KOPT-K1 (cell line): ENCODE measurements around the gene SDCBP2.

Source experiments
- H3K27ac ChIP-seq: fragments of 200-600 bp; sonication (generic); 2 replicates; pipeline ENCODE4 v1.5.1; 2016; ENCODE audit warnings: antibody characterized with exemption, mild to moderate bottlenecking, low read depth, low read length; ENCODE audit not compliant: poor library complexity, severe bottlenecking
- H3K36me3 ChIP-seq: fragments of 200-600 bp; sonication (generic); 2 replicates; pipeline ENCODE4 v1.5.1; 2017; ENCODE audit warnings: antibody characterized with exemption, mild to moderate bottlenecking, low read length, moderate library complexity; ENCODE audit not compliant: insufficient read depth
- H3K9me3 ChIP-seq: fragments of 200-600 bp; sonication (generic); 2 replicates; pipeline ENCODE4 v1.5.1; 2017; ENCODE audit warnings: antibody characterized with exemption, low read length, mild to moderate bottlenecking; ENCODE audit not compliant: insufficient read depth, poor library complexity, severe bottlenecking

SDCBP2 gene

DNA sequence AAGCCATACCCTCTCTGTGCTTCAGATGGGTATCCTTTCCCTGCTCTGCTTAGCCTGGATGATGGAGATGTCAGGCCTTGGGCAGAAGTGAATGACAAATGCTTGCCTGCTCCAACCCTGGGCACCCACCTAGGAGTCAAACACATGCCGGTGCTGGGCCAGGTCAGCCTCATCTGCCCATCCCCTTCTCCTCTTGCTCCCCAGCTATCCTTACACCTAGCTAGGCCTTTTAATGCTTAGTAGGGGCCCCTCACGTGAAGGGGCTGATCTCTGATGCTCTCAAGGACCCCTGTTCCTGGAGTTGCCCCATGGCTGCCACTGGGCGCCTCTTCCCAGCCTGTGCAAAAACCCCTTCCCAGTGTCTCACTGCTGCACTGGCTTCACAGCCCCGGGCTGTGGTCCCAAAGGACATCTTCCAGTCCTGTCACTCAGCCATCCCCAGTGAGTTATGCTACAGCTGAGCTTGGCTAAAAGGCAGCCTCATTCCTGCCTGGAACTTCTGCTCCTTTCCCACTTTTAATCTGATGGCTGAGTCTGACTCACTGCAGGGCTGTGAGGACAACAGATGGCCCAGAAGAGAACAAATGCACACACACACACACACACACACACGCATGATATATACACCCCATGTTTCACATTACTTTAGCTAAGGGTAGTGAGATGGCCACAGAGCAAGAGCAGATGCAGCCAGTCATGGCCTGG lies 12.8 kb upstream of the SDCBP2 start:
- Histone ChIP-seq H3K27ac (no peak overlapping the region), H3K9me3 (peaks cover under 1% of the 10 kb centered on the region), H3K36me3 (0 out of 2 replicates have a peak, but pooled peaks cover 5% of the 10 kb centered on the region)

- Histone ChIP-seq H3K27ac (no peak overlapping the region), H3K9me3 (no peaks in the 10 kb centered on the region), H3K36me3 (peaks cover 5% of the 10 kb centered on the region; the same call in 1 of the 2 replicates)
Observed at GRCh38 chr20:1338801-1339200, 9.9 kb upstream of the SDCBP2 start.

GRCh38 chr20:1338096-1338495 lies 9.2 kb upstream of the SDCBP2 start:
- Histone ChIP-seq H3K9me3 (no peaks in the 10 kb centered on the region), H3K27ac (no peak overlapping the region), H3K36me3 (peaks cover 9% of the 10 kb centered on the region; the same call in 1 of the 2 replicates)

DNA sequence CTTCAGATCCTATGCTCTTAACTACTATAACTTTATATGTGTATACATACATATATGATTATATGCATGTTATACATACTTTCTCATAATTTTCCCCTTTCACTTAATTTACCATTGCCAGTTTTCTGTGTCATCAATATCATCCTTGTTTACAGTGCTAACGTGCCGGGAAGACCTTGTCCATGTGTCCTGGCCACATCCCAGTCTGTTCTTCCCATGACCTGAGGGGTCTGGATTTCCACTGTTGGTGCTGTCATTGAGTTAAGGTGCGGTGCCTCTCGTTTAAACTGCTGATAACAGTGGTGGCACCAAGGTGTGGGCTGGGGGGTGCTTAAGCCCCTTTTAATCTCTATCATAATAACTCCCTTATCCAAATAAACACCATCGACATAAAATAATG lies 8.5 kb upstream of the SDCBP2 start:
- Histone ChIP-seq H3K36me3 (peaks cover 15% of the 10 kb centered on the region), H3K9me3 (no peaks in the 10 kb centered on the region), H3K27ac (no peak overlapping the region)

DNA sequence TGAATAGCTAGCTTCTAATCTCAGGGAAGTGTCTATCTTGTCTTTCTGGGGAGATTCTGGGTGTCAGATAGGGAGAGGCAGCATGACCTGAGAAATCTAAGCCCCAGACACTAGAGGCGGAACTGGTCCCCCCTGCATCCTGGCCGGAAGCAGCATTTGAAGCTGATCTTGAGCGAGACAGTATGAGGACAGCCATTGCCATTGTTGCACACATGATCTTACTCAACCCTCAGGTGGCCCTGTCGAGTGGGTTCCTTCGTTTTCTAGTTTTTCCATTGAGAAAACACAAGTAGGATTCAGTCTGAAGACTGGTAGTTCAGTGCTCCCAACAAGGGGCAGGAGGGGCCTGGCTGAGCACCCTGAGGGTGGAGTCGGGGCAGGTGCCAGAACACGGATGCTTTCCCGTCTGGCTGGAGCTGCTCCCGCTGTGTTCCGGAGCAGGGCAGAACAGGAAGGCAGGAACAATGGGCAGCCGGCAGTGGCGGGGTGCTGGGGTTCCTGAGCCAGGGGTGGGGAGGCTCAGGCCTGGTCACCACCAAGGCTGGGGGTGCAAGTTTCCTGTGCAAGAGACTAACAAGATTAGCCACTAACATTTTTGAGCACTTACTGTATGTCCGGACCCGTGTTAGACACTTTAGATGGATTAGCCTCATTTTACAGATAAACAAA lies 7.9 kb upstream of the SDCBP2 start:
- Histone ChIP-seq H3K36me3 (peaks cover 22% of the 10 kb centered on the region), H3K27ac (no peak overlapping the region), H3K9me3 (no peaks in the 10 kb centered on the region)

- Histone ChIP-seq H3K9me3 (no peaks in the 10 kb centered on the region), H3K36me3 (peaks cover 26% of the 10 kb centered on the region), H3K27ac (no peak overlapping the region)
Observed at GRCh38 chr20:1335961-1336698, 7.2 kb upstream of the SDCBP2 start.

DNA sequence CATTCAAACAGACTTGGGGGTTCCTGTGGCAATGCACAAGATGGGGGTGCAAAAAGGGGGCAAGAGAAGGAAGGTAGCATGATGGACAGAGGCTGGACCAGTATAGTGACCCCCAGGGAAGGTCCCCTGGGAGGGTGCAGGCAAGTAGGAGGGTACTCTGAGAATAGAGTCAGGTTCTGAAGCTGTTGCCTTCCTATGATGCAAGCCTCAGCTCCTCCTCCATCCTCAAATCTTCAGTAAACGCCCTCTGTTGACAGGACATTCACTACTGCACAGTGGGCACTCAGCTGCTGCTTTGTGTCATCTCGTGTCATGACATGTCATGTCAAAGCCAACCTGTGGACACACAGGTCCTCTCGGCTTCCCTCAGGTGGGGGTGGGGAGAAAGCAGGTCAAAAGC lies 5.8 kb upstream of the SDCBP2 start:
- peaks cover 29% of the 10 kb centered on the region for H3K36me3 ChIP-seq
- H3K27ac ChIP-seq: no peak overlapping the region
- H3K9me3 ChIP-seq: no peaks in the 10 kb centered on the region

DNA sequence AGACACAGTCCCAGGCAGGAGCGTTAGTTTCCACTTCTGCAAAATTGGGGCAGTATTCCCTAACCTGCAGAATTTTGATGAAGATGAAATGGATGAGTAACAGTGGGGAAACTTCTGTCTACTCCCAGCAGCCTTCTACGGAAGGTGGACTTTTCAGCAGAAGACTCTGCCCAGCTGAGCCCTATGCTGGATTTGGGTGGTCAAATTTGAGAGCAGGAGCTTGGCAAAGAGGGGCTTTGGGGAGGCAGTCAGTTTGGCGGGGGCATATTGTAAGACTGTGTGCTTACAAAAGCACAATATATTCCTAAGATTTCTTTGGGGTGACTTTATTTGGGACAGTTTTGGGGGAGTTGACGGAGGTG lies 5.4 kb upstream of the SDCBP2 start:
- Histone ChIP-seq H3K27ac (no peak overlapping the region), H3K36me3 (peaks cover 29% of the 10 kb centered on the region), H3K9me3 (no peaks in the 10 kb centered on the region)

GRCh38 chr20:1333462-1334369 lies 4.8 kb upstream of the SDCBP2 start:
- Histone ChIP-seq H3K27ac (no peak overlapping the region), H3K9me3 (no peaks in the 10 kb centered on the region), H3K36me3 (peaks cover 29% of the 10 kb centered on the region)

DNA sequence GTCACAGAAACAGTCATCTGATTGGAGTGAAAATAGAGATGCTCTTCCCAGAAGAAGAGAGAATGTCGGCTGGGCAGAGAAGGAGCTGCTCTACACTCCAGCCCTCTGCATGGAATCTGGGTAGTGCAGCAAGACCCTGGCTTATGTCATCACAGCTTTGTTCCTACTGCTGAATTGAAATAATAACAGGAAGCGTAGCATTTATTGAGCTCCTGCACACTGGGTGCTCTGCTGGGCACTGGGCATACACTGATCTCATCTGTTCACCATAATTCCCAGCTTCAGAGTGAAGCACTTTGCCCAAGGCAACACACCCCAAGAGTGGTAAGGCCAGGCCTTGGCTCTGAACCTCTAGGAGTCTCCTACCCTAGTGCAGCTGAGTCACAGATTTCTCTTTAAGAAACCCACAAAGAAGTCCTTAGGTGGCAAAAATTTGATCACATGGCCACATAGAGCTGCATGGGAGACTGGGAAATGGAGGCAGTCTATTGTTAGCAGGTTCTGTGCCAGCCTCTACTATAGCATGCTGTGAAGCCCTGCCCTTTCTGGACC lies 3.9 kb upstream of the SDCBP2 start:
- Histone ChIP-seq H3K9me3 (no peaks in the 10 kb centered on the region), H3K27ac (no peak overlapping the region), H3K36me3 (peaks cover 29% of the 10 kb centered on the region)

GRCh38 chr20:1331801-1332453 lies 3.0 kb upstream of the SDCBP2 start:
- no peak overlapping the region for H3K27ac ChIP-seq
- peaks cover 29% of the 10 kb centered on the region for H3K36me3 ChIP-seq
- no peaks in the 10 kb centered on the region for H3K9me3 ChIP-seq

DNA sequence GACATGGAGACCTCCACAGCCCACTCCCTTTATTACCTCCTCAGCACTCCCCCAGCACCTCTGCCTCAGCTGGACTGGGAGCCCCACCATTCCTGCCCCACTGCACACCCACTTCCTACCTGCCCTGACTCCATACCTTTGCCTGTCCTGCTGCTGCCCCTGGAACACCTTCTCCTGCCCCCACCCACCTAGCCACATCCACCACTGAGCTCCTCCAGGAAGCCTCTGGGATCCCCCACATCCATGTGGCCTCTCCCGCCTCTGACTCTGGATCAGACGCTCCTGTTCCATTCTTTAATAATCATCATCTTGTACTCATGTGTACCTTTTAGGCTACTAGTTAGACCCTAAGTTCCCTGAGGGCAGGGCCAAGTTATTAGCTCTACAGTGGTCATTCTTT lies 2.2 kb upstream of the SDCBP2 start:
- no peak overlapping the region for H3K27ac ChIP-seq
- peaks cover 29% of the 10 kb centered on the region for H3K36me3 ChIP-seq
- no peaks in the 10 kb centered on the region for H3K9me3 ChIP-seq

- H3K27ac ChIP-seq: no peak overlapping the region
- H3K9me3 ChIP-seq: no peaks in the 10 kb centered on the region
- peaks cover 29% of the 10 kb centered on the region for H3K36me3 ChIP-seq
Observed at GRCh38 chr20:1330075-1330830, 1.3 kb upstream of the SDCBP2 start.
